Measurements from ENCODE around the gene MAGEA4. TPM values are rescaled to one million over a fixed set of nuclear protein-coding genes. Genes with fewer than 3 reads are reported as not detected.

MAGEA4 gene
- total and polyA plus RNA-seq, 4 donors: not detected

DNA sequence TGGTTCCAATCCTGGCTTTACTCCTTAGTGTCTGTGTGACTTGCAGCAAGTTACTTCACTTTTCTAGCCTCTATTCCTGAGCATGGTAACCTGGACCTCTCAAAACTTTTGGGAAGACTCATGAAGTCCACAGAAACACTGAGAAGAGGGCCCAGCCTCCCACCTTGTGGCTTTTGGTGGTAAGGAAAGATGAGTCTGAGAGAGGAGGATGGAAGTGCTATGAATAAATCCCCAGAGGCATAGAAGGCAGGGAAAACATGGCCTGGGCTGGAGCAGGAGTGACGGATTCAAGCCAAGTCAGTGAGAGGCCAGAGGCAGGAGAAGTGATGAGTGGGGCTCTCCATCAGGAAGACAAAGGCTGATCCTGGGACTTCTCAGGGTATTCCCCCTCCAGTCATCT is 10.9 kb upstream of the MAGEA4 start:
- no peak overlapping the region for H3K9ac ChIP-seq (ENCODE audit: insufficient read depth in 1 of 2, low read length in 2 of 2)
- H3K4me1 ChIP-seq (ENCODE audit: control insufficient read depth in 5 of 5, insufficient read depth in 5 of 5, low read length in 5 of 5): no peaks in the 10 kb centered on the region
- DNase-seq (no peak), ATAC-seq (ENCODE audit: insufficient read depth, low FRiP score) (no peak)
- no peaks in the 10 kb centered on the region for H3K36me3 ChIP-seq (ENCODE audit: control insufficient read depth in 4 of 4, insufficient read depth in 4 of 4, low read length in 4 of 4)
- no peaks in the 10 kb centered on the region for H3K27me3 ChIP-seq (ENCODE audit: control insufficient read depth in 3 of 3, insufficient read depth in 3 of 3, low read length in 2 of 3)
- no peak for TF ChIP-seq CTCF (IDR thresholded peaks at IDR 0.05; ENCODE audit: control extremely low read depth, extremely low read depth)
- no peak overlapping the region for H3K4me3 ChIP-seq
- H3K9me3 ChIP-seq (ENCODE audit: control insufficient read depth in 4 of 4, insufficient read depth in 3 of 4, low read length in 3 of 4): peaks cover 0 to 3% (median 0%) of the 10 kb centered on the region in 4 donors
- no peak overlapping the region for H3K27ac ChIP-seq (ENCODE audit: low read depth in 1 of 2, low read length in 1 of 2)
- 69 to 92% methylated on average over 1 of the region's 1 CpG for WGBS, 2 donors

- no peak overlapping the region for H3K9ac ChIP-seq (ENCODE audit: insufficient read depth in 1 of 2, low read length in 2 of 2)
- no peaks in the 10 kb centered on the region for H3K36me3 ChIP-seq (ENCODE audit: control insufficient read depth in 4 of 4, insufficient read depth in 4 of 4, low read length in 4 of 4)
- no peak overlapping the region for H3K4me3 ChIP-seq
- H3K4me1 ChIP-seq (ENCODE audit: control insufficient read depth in 5 of 5, insufficient read depth in 5 of 5, low read length in 5 of 5): no peaks in the 10 kb centered on the region
- H3K27me3 ChIP-seq (ENCODE audit: control insufficient read depth in 3 of 3, insufficient read depth in 3 of 3, low read length in 2 of 3): no peaks in the 10 kb centered on the region
- H3K9me3 ChIP-seq (ENCODE audit: control insufficient read depth in 4 of 4, insufficient read depth in 3 of 4, low read length in 3 of 4): peaks cover 0 to 3% (median 0%) of the 10 kb centered on the region in 4 donors
- peak in 2 of 3 donors; percentile 1 to 25 for DNase-seq
- ATAC-seq (ENCODE audit: insufficient read depth, low FRiP score): peak; percentile 65
- WGBS, 2 donors: 61 to 76% methylated on average over 6 of the region's 6 CpGs
- TF ChIP-seq CTCF (IDR thresholded peaks at IDR 0.05; ENCODE audit: control extremely low read depth, extremely low read depth): no peak
- H3K27ac ChIP-seq (ENCODE audit: low read depth in 1 of 2, low read length in 1 of 2): peak overlapping the region in 1 of 2 donors; percentile 33
These were observed 9.7 kb upstream of the MAGEA4 start for GRCh38 chrX:151902813-151903591.

DNA sequence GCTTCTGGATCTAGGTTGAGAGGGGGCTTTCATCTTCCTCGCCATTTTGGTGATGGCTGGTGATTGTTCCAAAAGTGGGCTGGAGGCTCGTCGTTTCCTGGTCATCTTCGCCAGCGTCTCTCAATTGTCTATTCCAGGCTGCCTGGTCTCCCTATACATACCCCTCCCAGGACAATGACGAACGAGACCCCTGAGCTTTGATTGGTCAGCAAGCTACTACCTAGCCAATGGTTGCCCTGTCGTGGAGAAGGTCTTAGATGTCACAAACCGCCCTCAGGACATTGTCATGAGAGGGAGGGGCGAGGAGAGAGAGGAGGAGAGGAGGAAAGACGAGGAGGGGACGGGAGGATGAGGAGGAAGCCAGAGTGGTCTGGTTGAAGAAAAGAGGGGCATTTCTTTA is 7.7 kb upstream of the MAGEA4 start:
- Histone ChIP-seq H3K4me1 (ENCODE audit: control insufficient read depth in 5 of 5, insufficient read depth in 5 of 5, low read length in 5 of 5) (no peaks in the 10 kb centered on the region), H3K9me3 (ENCODE audit: control insufficient read depth in 4 of 4, insufficient read depth in 3 of 4, low read length in 3 of 4) (peaks cover 0 to 3% (median 0%) of the 10 kb centered on the region in 4 donors), H3K4me3 (no peak overlapping the region), H3K9ac (ENCODE audit: insufficient read depth in 1 of 2, low read length in 2 of 2) (no peak overlapping the region), H3K27ac (ENCODE audit: low read depth in 1 of 2, low read length in 1 of 2) (no peak overlapping the region), H3K27me3 (ENCODE audit: control insufficient read depth in 3 of 3, insufficient read depth in 3 of 3, low read length in 2 of 3) (no peaks in the 10 kb centered on the region), H3K36me3 (ENCODE audit: control insufficient read depth in 4 of 4, insufficient read depth in 4 of 4, low read length in 4 of 4) (no peaks in the 10 kb centered on the region)
- DNase-seq (no peak), ATAC-seq (ENCODE audit: insufficient read depth, low FRiP score) (no peak)
- WGBS, 2 donors: 73 to 98% methylated on average over 7 to 12 of the region's 12 CpGs
- TF ChIP-seq CTCF (IDR thresholded peaks at IDR 0.05; ENCODE audit: control extremely low read depth, extremely low read depth): no peak

Measured in lung (tissue), 12 donors.